HL-60 (cell line): ENCODE data around the gene SAG.

ENCODE experiments used
- DNase-seq, 2 experiments: peaks; one replicate each; pipeline ENCODE4 v3.0.0-alpha.2; 2010 to 2020; ENCODE audit warnings: low read depth in 1 of 2, low spot score in 1 of 2
- H3K27ac ChIP-seq: fragments of 250-450 bp; sonication (Bioruptor Pico); replicated peaks from 2 replicates; pipeline ENCODE4 v1.5.1; 2020; ENCODE audit warnings: mild to moderate bottlenecking, moderate library complexity
- H3K27me3 ChIP-seq: fragments of 250-450 bp; sonication (Bioruptor Pico); 2 replicates; pipeline ENCODE4 v1.5.1; 2021; ENCODE audit warnings: mild to moderate bottlenecking, moderate library complexity; ENCODE audit not compliant: insufficient read depth, poor library complexity, severe bottlenecking
- H3K4me3 ChIP-seq: replicated peaks from 2 replicates; pipeline ENCODE4 v1.5.1; 2011; ENCODE audit warnings: mild to moderate bottlenecking, control low read depth, low read length; ENCODE audit not compliant: insufficient read depth
- CTCF ChIP-seq: IDR thresholded peaks from one replicate; pipeline ENCODE4 v1.5.1; 2011; ENCODE audit warnings: low read length, control low read depth, inconsistent platforms; ENCODE audit not compliant: insufficient read depth
- GABPA ChIP-seq: IDR thresholded peaks from 2 replicates; pipeline ENCODE4 v1.6.1; 2012; ENCODE audit warnings: low read depth
- POLR2AphosphoS5 ChIP-seq: IDR thresholded peaks from 2 replicates; pipeline ENCODE4 v1.6.1; 2012; ENCODE audit warnings: low read depth
- REST ChIP-seq: IDR thresholded peaks from 2 replicates; pipeline ENCODE4 v1.6.1; 2012; ENCODE audit warnings: low read depth; ENCODE audit not compliant: insufficient replicate concordance
- SPI1 ChIP-seq: IDR thresholded peaks from 2 replicates; pipeline ENCODE4 v1.6.1; 2012; ENCODE audit warnings: low read depth, mild to moderate bottlenecking, borderline replicate concordance

The SAG gene

GRCh38 chr2:233363744-233364235, 56.2 kb downstream of the SAG start:
- Histone ChIP-seq H3K4me3 (no peak overlapping the region), H3K27me3 (no peaks in the 10 kb centered on the region), H3K27ac (no peak overlapping the region)
- TF ChIP-seq POLR2AphosphoS5 = no peak
- no peak for TF ChIP-seq SPI1
- no peak for DNase-seq

GRCh38 chr2:233365861-233366520, 58.4 kb downstream of the SAG start:
- no peak overlapping the region for H3K4me3 ChIP-seq
- no peaks in the 10 kb centered on the region for H3K27me3 ChIP-seq
- no peak overlapping the region for H3K27ac ChIP-seq
- TF ChIP-seq REST (no peak), GABPA (no peak), POLR2AphosphoS5 (no peak)
- DNase-seq = no peak

- H3K27me3 ChIP-seq = no peaks in the 10 kb centered on the region
- no peak for TF ChIP-seq SPI1
- TF ChIP-seq CTCF = no peak
- TF ChIP-seq REST = no peak
- no peak for TF ChIP-seq GABPA
- no peak for TF ChIP-seq POLR2AphosphoS5
- H3K4me3 ChIP-seq = no peak overlapping the region
- DNase-seq = no peak
- no peak overlapping the region for H3K27ac ChIP-seq
These were observed 60.0 kb downstream of the SAG start for GRCh38 chr2:233367586-233367985.

- no peak for TF ChIP-seq POLR2AphosphoS5
- TF ChIP-seq CTCF = no peak
- no peak for TF ChIP-seq REST
- TF ChIP-seq GABPA = no peak
- no peak for TF ChIP-seq SPI1
These were observed 61.1 kb downstream of the SAG start for GRCh38 chr2:233368756-233369155.

More at GRCh38 chr2:233368756-233369155, 61.1 kb downstream of the SAG start:
- Histone ChIP-seq H3K4me3 (no peak overlapping the region), H3K27ac (no peak overlapping the region), H3K27me3 (no peaks in the 10 kb centered on the region)
- no peak for DNase-seq
